MM.1S (cell line): ENCODE measurements around the gene MYCT1.

Experiments used
- EZH2 ChIP-seq: fragments of 300-600 bp; sonication (generic); optimal IDR thresholded peaks from 2 replicates; pipeline ENCODE3; 2017; ENCODE audit warnings: low read depth, mild to moderate bottlenecking, antibody characterized with exemption, low read length, mixed read lengths
- TF ChIP-seq, protein P1 (sequence below): fragments of 300-600 bp; sonication (generic); IDR thresholded peaks from 2 replicates; pipeline ENCODE4 v1.5.1; 2016; ENCODE audit warnings: antibody characterized with exemption, low read length, mixed read lengths

GRCh38 chr6:152769993-152770392 lies 72.3 kb downstream of the MYCT1 start:
- TF ChIP-seq, protein P1, sequence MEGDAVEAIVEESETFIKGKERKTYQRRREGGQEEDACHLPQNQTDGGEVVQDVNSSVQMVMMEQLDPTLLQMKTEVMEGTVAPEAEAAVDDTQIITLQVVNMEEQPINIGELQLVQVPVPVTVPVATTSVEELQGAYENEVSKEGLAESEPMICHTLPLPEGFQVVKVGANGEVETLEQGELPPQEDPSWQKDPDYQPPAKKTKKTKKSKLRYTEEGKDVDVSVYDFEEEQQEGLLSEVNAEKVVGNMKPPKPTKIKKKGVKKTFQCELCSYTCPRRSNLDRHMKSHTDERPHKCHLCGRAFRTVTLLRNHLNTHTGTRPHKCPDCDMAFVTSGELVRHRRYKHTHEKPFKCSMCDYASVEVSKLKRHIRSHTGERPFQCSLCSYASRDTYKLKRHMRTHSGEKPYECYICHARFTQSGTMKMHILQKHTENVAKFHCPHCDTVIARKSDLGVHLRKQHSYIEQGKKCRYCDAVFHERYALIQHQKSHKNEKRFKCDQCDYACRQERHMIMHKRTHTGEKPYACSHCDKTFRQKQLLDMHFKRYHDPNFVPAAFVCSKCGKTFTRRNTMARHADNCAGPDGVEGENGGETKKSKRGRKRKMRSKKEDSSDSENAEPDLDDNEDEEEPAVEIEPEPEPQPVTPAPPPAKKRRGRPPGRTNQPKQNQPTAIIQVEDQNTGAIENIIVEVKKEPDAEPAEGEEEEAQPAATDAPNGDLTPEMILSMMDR = no peak
- TF ChIP-seq EZH2 = no peak
